GM12878 (cell line): Measurements from ENCODE around the gene POLK. TPM values are rescaled to one million over a fixed set of nuclear protein-coding genes. Genes with fewer than 3 reads are reported as not detected.

Experiments
- BACH1 ChIP-seq: fragments of 450-650 bp; IDR thresholded peaks from 2 replicates; pipeline ENCODE4 v1.6.1; 2017; ENCODE audit warnings: mild to moderate bottlenecking, borderline replicate concordance
- BCL11A ChIP-seq: IDR thresholded peaks from 2 replicates; pipeline ENCODE4 v1.6.1; 2011; ENCODE audit warnings: low read depth, low read length
- BCLAF1 ChIP-seq: fragments of 450-650 bp; IDR thresholded peaks from 2 replicates; pipeline ENCODE4 v1.6.1; 2017; ENCODE audit warnings: antibody characterized with exemption, mild to moderate bottlenecking, moderate library complexity
- BHLHE40 ChIP-seq, 2 experiments: fragments of 450-650 bp in 1 of 2; IDR thresholded peaks; 2 replicates each; pipeline ENCODE4 v1.6.1; 2011 to 2017; ENCODE audit warnings: low read depth in 2 of 2, borderline replicate concordance in 1 of 2, improper control_type of control experiment in 1 of 2, low read length in 1 of 2, mild to moderate bottlenecking in 1 of 2
- CBFB ChIP-seq: IDR thresholded peaks from 2 replicates; pipeline ENCODE4 v1.6.1; 2016; ENCODE audit warnings: antibody characterized with exemption, low read depth
- CBX5 ChIP-seq: sonication (generic); IDR thresholded peaks from 2 replicates; pipeline ENCODE4 v1.6.1; 2016; ENCODE audit warnings: low read depth, moderate library complexity, mild to moderate bottlenecking, inconsistent platforms
- FOXK2 ChIP-seq: fragments of 450-650 bp; IDR thresholded peaks from 2 replicates; pipeline ENCODE4 v1.6.1; 2017; ENCODE audit warnings: mild to moderate bottlenecking, moderate library complexity
- GATAD2B ChIP-seq: fragments of 450-650 bp; conservative IDR thresholded peaks from 2 replicates; pipeline ENCODE4 v1.6.1; 2017; ENCODE audit warnings: low read depth, mild to moderate bottlenecking, moderate library complexity
- IKZF1 ChIP-seq: fragments of 450-650 bp; conservative IDR thresholded peaks from 2 replicates; pipeline ENCODE4 v1.6.1; 2017; ENCODE audit warnings: antibody characterized with exemption, mild to moderate bottlenecking
- IRF5 ChIP-seq: fragments of 450-650 bp; IDR thresholded peaks from 2 replicates; pipeline ENCODE4 v1.6.1; 2017; ENCODE audit warnings: borderline replicate concordance
- KAT2A ChIP-seq: conservative IDR thresholded peaks from 2 replicates; pipeline ENCODE4 v1.6.1; 2011; ENCODE audit warnings: low read depth, low read length; ENCODE audit not compliant: control insufficient read depth
- KDM1A ChIP-seq: fragments of 200-600 bp; sonication (generic); IDR thresholded peaks from 2 replicates; pipeline ENCODE4 v1.6.1; 2016; ENCODE audit warnings: borderline replicate concordance
- LARP7 ChIP-seq: fragments of 450-650 bp; IDR thresholded peaks from 2 replicates; pipeline ENCODE4 v1.6.1; 2017; ENCODE audit warnings: mild to moderate bottlenecking
- MTA2 ChIP-seq: fragments of 450-650 bp; IDR thresholded peaks from 2 replicates; pipeline ENCODE4 v1.6.1; 2016; ENCODE audit warnings: low read depth, mild to moderate bottlenecking, moderate library complexity
- MXI1 ChIP-seq: fragments of 150-350 bp; IDR thresholded peaks from 2 replicates; pipeline ENCODE4 v1.6.1; 2011; ENCODE audit warnings: low read depth, mild to moderate bottlenecking, inconsistent platforms, low read length, improper control_type of control experiment
- PAX5 ChIP-seq: IDR thresholded peaks from 2 replicates; pipeline ENCODE4 v1.6.1; 2011; ENCODE audit warnings: low read depth, low read length, borderline replicate concordance
- POLR2AphosphoS5 ChIP-seq: IDR thresholded peaks from 2 replicates; pipeline ENCODE4 v1.6.1; 2011; ENCODE audit warnings: mild to moderate bottlenecking, low read length, inconsistent platforms
- RB1 ChIP-seq: fragments of 450-650 bp; formaldehyde crosslinking; IDR thresholded peaks from 2 replicates; pipeline ENCODE4 v1.6.1; 2017; ENCODE audit warnings: mild to moderate bottlenecking, borderline replicate concordance
- RBBP5 ChIP-seq: fragments of 200-600 bp; sonication (generic); conservative IDR thresholded peaks from 2 replicates; pipeline ENCODE4 v1.6.1; 2016
- REST ChIP-seq: IDR thresholded peaks from 2 replicates; pipeline ENCODE4 v1.6.1; 2012; ENCODE audit warnings: mild to moderate bottlenecking, low read depth, low read length
- RUNX3 ChIP-seq: IDR thresholded peaks from 2 replicates; pipeline ENCODE4 v1.6.1; 2012; ENCODE audit warnings: low read length, inconsistent platforms
- SIX5 ChIP-seq: IDR thresholded peaks from 2 replicates; pipeline ENCODE4 v1.6.1; 2011; ENCODE audit warnings: mild to moderate bottlenecking, low read depth, low read length, moderate library complexity; ENCODE audit not compliant: severe bottlenecking
- SRF ChIP-seq, 2 experiments: IDR thresholded peaks; 2 replicates each; pipeline ENCODE4 v1.6.1; 2011; ENCODE audit warnings: low read depth in 2 of 2, low read length in 2 of 2, mild to moderate bottlenecking in 1 of 2, moderate library complexity in 1 of 2
- TBL1XR1 ChIP-seq: IDR thresholded peaks from 2 replicates; pipeline ENCODE4 v1.6.1; 2012; ENCODE audit warnings: low read depth, low read length, improper control_type of control experiment
- ZNF24 ChIP-seq: fragments of 450-650 bp; IDR thresholded peaks from 2 replicates; pipeline ENCODE4 v1.6.1; 2017; ENCODE audit warnings: antibody characterized with exemption, mild to moderate bottlenecking
- ZZZ3 ChIP-seq: IDR thresholded peaks from 2 replicates; pipeline ENCODE4 v1.6.1; 2011; ENCODE audit warnings: low read depth; ENCODE audit not compliant: control insufficient read depth, insufficient read length
- polyA plus RNA-seq, 11 experiments: library from polyadenylated mRNA; depleted of rRNA in 4 of 11; unstranded in 6 of 11; stranded (reverse) in 5 of 11; fragments of >200 nt; fragmentation: Nextera tagmentation in 4 of 11; fragmentation: Illumina TruSeq in 1 of 11; extraction: Ambion mirVana in 4 of 11; extraction: Trizol in 1 of 11; gene quantifications; 1 replicate in 1 of 11; 2 replicates in 10 of 11; pipeline versions ENCODE4 v1.2.1 to v1.2.3, GENCODE V29; 2011 to 2016; ENCODE audit warnings: inconsistent platforms in 2 of 11, missing spikeins in 2 of 11, low read depth in 1 of 11
- total RNA-seq, 4 experiments: library from RNA; depleted of rRNA in 3 of 4; stranded (reverse); fragments of >200 nt in 3 of 4; fragmentation: Illumina TruSeq in 1 of 4; extraction: Trizol in 1 of 4; gene quantifications; 2 replicates each; pipeline versions ENCODE4 v1.2.1 to v1.2.3, GENCODE V29; 2013 to 2021

Gene POLK
- total and polyA plus RNA-seq, 10 of the 15 experiments (the other 5 are each of a cell fraction or from before 2014, with no cell fraction given) = 10.4 to 47.6 (median 29.0) TPM

GRCh38 chr5:75510836-75511434 is 756 bp upstream of the POLK start (continued):
- TF ChIP-seq TBL1XR1 = no peak
- no peak for TF ChIP-seq POLR2AphosphoS5
- TF ChIP-seq ZZZ3 = no peak
- TF ChIP-seq BHLHE40 (IDR thresholded peaks at IDR 0.05; ENCODE audit: borderline replicate concordance in 1 of 2, low read depth in 2 of 2, low read length in 1 of 2) = peak; percentile 54 to 87; a peak in 3 of 4 replicates
- peak; percentile 73; the same call in 1 of the 2 replicates for TF ChIP-seq RBBP5
- TF ChIP-seq SIX5 = no peak
- peak; percentile 41; the same call in 1 of the 2 replicates for TF ChIP-seq GATAD2B
- TF ChIP-seq RUNX3 = no peak
- no peak for TF ChIP-seq RB1
- TF ChIP-seq PAX5 = no peak
- 0 out of 2 replicates have a peak, but pooled peaks have one; percentile 73 for TF ChIP-seq LARP7
- no peak for TF ChIP-seq SRF (IDR thresholded peaks at IDR 0.05; ENCODE audit: low read depth in 2 of 2, low read length in 2 of 2)
- TF ChIP-seq MTA2 = no peak
- TF ChIP-seq KAT2A = no peak
- TF ChIP-seq CBFB = no peak
- 0 out of 2 replicates have a peak, but pooled peaks have one; percentile 7 for TF ChIP-seq IKZF1
- TF ChIP-seq BCL11A = no peak
- no peak for TF ChIP-seq ZNF24
- no peak for TF ChIP-seq CBX5
- TF ChIP-seq BCLAF1 = no peak
- TF ChIP-seq FOXK2 = no peak
- TF ChIP-seq BACH1 = 0 out of 2 replicates have a peak, but pooled peaks have one; percentile 20
- no peak for TF ChIP-seq IRF5
- no peak for TF ChIP-seq REST
- no peak for TF ChIP-seq KDM1A
- TF ChIP-seq MXI1 = no peak
